Measurements from ENCODE around the gene FBXO2.

GRCh38 chr1:11678442-11678841, 24.2 kb upstream of the FBXO2 start:
- TF ChIP-seq, protein P1, sequence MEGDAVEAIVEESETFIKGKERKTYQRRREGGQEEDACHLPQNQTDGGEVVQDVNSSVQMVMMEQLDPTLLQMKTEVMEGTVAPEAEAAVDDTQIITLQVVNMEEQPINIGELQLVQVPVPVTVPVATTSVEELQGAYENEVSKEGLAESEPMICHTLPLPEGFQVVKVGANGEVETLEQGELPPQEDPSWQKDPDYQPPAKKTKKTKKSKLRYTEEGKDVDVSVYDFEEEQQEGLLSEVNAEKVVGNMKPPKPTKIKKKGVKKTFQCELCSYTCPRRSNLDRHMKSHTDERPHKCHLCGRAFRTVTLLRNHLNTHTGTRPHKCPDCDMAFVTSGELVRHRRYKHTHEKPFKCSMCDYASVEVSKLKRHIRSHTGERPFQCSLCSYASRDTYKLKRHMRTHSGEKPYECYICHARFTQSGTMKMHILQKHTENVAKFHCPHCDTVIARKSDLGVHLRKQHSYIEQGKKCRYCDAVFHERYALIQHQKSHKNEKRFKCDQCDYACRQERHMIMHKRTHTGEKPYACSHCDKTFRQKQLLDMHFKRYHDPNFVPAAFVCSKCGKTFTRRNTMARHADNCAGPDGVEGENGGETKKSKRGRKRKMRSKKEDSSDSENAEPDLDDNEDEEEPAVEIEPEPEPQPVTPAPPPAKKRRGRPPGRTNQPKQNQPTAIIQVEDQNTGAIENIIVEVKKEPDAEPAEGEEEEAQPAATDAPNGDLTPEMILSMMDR (conservative IDR thresholded peaks at IDR 0.05; ENCODE audit: low read length) = no peak
- no peak for TF ChIP-seq EZH2phosphoT487 (IDR thresholded peaks at IDR 0.05; ENCODE audit: borderline replicate concordance)
